KOPT-K1 (cell line): Measurements from ENCODE around the gene MRTFA.
"Not testable (repeated sequence)": the region's sequence is repeated elsewhere in the genome, so short reads cannot be mapped to it uniquely, and the experiment has no call there.

Source experiments
- H3K27ac ChIP-seq: fragments of 200-600 bp; sonication (generic); 2 replicates; pipeline ENCODE4 v1.5.1; 2016; ENCODE audit warnings: antibody characterized with exemption, mild to moderate bottlenecking, low read depth, low read length; ENCODE audit not compliant: poor library complexity, severe bottlenecking
- H3K36me3 ChIP-seq: fragments of 200-600 bp; sonication (generic); 2 replicates; pipeline ENCODE4 v1.5.1; 2017; ENCODE audit warnings: antibody characterized with exemption, mild to moderate bottlenecking, low read length, moderate library complexity; ENCODE audit not compliant: insufficient read depth
- H3K9me3 ChIP-seq: fragments of 200-600 bp; sonication (generic); 2 replicates; pipeline ENCODE4 v1.5.1; 2017; ENCODE audit warnings: antibody characterized with exemption, low read length, mild to moderate bottlenecking; ENCODE audit not compliant: insufficient read depth, poor library complexity, severe bottlenecking

Gene MRTFA

GRCh38 chr22:40670058-40670457 is 33.5 kb upstream of the MRTFA start:
- Histone ChIP-seq H3K36me3 (no peaks in the 10 kb centered on the region), H3K27ac (no peak overlapping the region), H3K9me3 (no peaks in the 10 kb centered on the region)

- Histone ChIP-seq H3K27ac (no peak overlapping the region), H3K9me3 (no peaks in the 10 kb centered on the region), H3K36me3 (no peaks in the 10 kb centered on the region)
Measured at GRCh38 chr22:40668611-40669411, 32.3 kb upstream of the MRTFA start.

- Histone ChIP-seq H3K27ac (no peak overlapping the region), H3K9me3 (no peaks in the 10 kb centered on the region), H3K36me3 (no peaks in the 10 kb centered on the region)
Measured at GRCh38 chr22:40666151-40666848, 29.8 kb upstream of the MRTFA start.

GRCh38 chr22:40665312-40665711 is 28.8 kb upstream of the MRTFA start:
- Histone ChIP-seq H3K27ac (no peak overlapping the region), H3K9me3 (no peaks in the 10 kb centered on the region)

GRCh38 chr22:40661671-40662070 is 25.2 kb upstream of the MRTFA start:
- Histone ChIP-seq H3K9me3 (no peaks in the 10 kb centered on the region), H3K27ac (no peak overlapping the region), H3K36me3 (no peaks in the 10 kb centered on the region)

More at GRCh38 chr22:40665312-40665711, 28.8 kb upstream of the MRTFA start:
- no peaks in the 10 kb centered on the region for H3K36me3 ChIP-seq

- Histone ChIP-seq H3K9me3 (no peaks in the 10 kb centered on the region), H3K27ac (no peak overlapping the region), H3K36me3 (no peaks in the 10 kb centered on the region)
Measured at GRCh38 chr22:40660730-40661129, 24.2 kb upstream of the MRTFA start.

GRCh38 chr22:40659166-40659565 is 22.6 kb upstream of the MRTFA start:
- no peak overlapping the region for H3K27ac ChIP-seq
- H3K36me3 ChIP-seq = no peaks in the 10 kb centered on the region
- no peaks in the 10 kb centered on the region for H3K9me3 ChIP-seq

- H3K36me3 ChIP-seq, H3K27ac ChIP-seq, H3K9me3 ChIP-seq: not testable (repeated sequence)
Measured at GRCh38 chr22:40656651-40657050, 20.1 kb upstream of the MRTFA start.

GRCh38 chr22:40655941-40656340 is 19.4 kb upstream of the MRTFA start:
- not testable (repeated sequence) for H3K36me3 ChIP-seq, H3K27ac ChIP-seq, H3K9me3 ChIP-seq

- H3K9me3 ChIP-seq = no peaks in the 10 kb centered on the region
- H3K27ac ChIP-seq = no peak overlapping the region
Measured at GRCh38 chr22:40654522-40655167, 18.1 kb upstream of the MRTFA start.

GRCh38 chr22:40653361-40653760 is 16.8 kb upstream of the MRTFA start:
- Histone ChIP-seq H3K36me3 (no peaks in the 10 kb centered on the region), H3K9me3 (no peaks in the 10 kb centered on the region), H3K27ac (no peak overlapping the region)

More at GRCh38 chr22:40654522-40655167, 18.1 kb upstream of the MRTFA start:
- H3K36me3 ChIP-seq = no peaks in the 10 kb centered on the region

GRCh38 chr22:40651563-40652501 is 15.3 kb upstream of the MRTFA start:
- no peaks in the 10 kb centered on the region for H3K36me3 ChIP-seq
- H3K9me3 ChIP-seq = no peaks in the 10 kb centered on the region
- no peak overlapping the region for H3K27ac ChIP-seq

- Histone ChIP-seq H3K36me3 (no peaks in the 10 kb centered on the region), H3K9me3 (no peaks in the 10 kb centered on the region), H3K27ac (no peak overlapping the region)
Measured at GRCh38 chr22:40651057-40651456, 14.5 kb upstream of the MRTFA start.

- no peaks in the 10 kb centered on the region for H3K9me3 ChIP-seq
- no peak overlapping the region for H3K27ac ChIP-seq
- no peaks in the 10 kb centered on the region for H3K36me3 ChIP-seq
Measured at GRCh38 chr22:40648386-40648785, 11.9 kb upstream of the MRTFA start.
